A549 (cell line): Measurements from ENCODE around the gene SELENOW. TPM values are rescaled to one million over a fixed set of nuclear protein-coding genes. Genes with fewer than 3 reads are reported as not detected.

ENCODE experiments used
- ATAC-seq, 2 experiments: fragments of 200-7000 bp in 1 of 2; fragments of >200 bp in 1 of 2; cut with Nextera tagmentation in 1 of 2; cut with Tn5 transposase in 1 of 2; 3 replicates each; pipeline versions ENCODE4 v1.8.0 to v1.9.1; 2018 to 2020; ENCODE audit warnings: mild to moderate bottlenecking in 1 of 2, moderate library complexity in 1 of 2
- CTCF ChIA-PET: fragments of 300-600 bp; sonication (Branson Sonifier 250); formaldehyde crosslinking; extraction: SDS; loops from one replicate; lab custom pipeline; 2021; ENCODE audit warnings: antibody characterized with exemption, inconsistent platforms; lab: Yijun Ruan, JAX
- POLR2A ChIA-PET: fragments of 350-600 bp; formaldehyde crosslinking; extraction: SDS; loops from one replicate; lab custom pipeline; 2021; ENCODE audit warnings: antibody characterized with exemption, inconsistent platforms; lab: Yijun Ruan, JAX
- DNase-seq, 2 experiments: peaks; one replicate each; pipeline versions ENCODE4 v3.0.0 to v3.0.0-alpha.2; 2011 to 2016; ENCODE audit warnings: low read depth in 1 of 2, low spot score in 1 of 2
- FAIRE-seq: peaks from 2 replicates; lab custom pipeline; 2011; peaks lifted over from hg19 to GRCh38; lab: Jason Lieb, UNC
- H3K27ac ChIP-seq, 2 experiments: fragments of >200 bp; sonication (Bioruptor Twin); formaldehyde crosslinking; 3 replicates each; pipeline ENCODE4 v1.5.1; 2016 to 2017
- H3K4me1 ChIP-seq: fragments of >200 bp; sonication (Bioruptor Twin); formaldehyde crosslinking; 3 replicates; pipeline ENCODE4 v1.6.1; 2016
- H3K4me2 ChIP-seq: fragments of >200 bp; sonication (Bioruptor Twin); formaldehyde crosslinking; 3 replicates; pipeline ENCODE4 v1.6.1; 2016
- H3K4me3 ChIP-seq: fragments of >200 bp; sonication (Bioruptor Twin); formaldehyde crosslinking; 3 replicates; pipeline ENCODE4 v1.5.1; 2016
- H3K9me3 ChIP-seq: fragments of >200 bp; sonication (Bioruptor Twin); formaldehyde crosslinking; 3 replicates; pipeline ENCODE4 v1.6.1; 2016
- ATOH8 ChIP-seq: fragments of 250-450 bp; sonication (Bioruptor Pico); IDR thresholded peaks from 2 replicates; pipeline ENCODE4 v1.5.0; 2020; ENCODE audit warnings: low read depth, mild to moderate bottlenecking, moderate library complexity
- BCL3 ChIP-seq: fragments of >200 bp; sonication (Bioruptor Twin); formaldehyde crosslinking; IDR thresholded peaks from 3 replicates; pipeline ENCODE4 v1.6.1; 2016
- CBX8 ChIP-seq: fragments of 200-600 bp; sonication (generic); IDR thresholded peaks from 2 replicates; pipeline ENCODE4 v1.6.1; 2016
- CEBPB ChIP-seq, 2 experiments: fragments of >200 bp in 1 of 2; sonication (Bioruptor Twin) in 1 of 2; formaldehyde crosslinking in 1 of 2; IDR thresholded peaks; 2 replicates each; pipeline ENCODE4 v1.6.1; 2012 to 2016
- CHD2 ChIP-seq: fragments of 150-350 bp; IDR thresholded peaks from 2 replicates; pipeline ENCODE4 v1.6.1; 2014; ENCODE audit warnings: low read length; ENCODE audit not compliant: partially characterized antibody
- EHMT2 ChIP-seq: fragments of 200-600 bp; sonication (generic); IDR thresholded peaks from 2 replicates; pipeline ENCODE4 v1.6.1; 2016; ENCODE audit warnings: antibody characterized with exemption, low read depth, mild to moderate bottlenecking, moderate library complexity
- ESRRA ChIP-seq: fragments of 150-350 bp; IDR thresholded peaks from 2 replicates; pipeline ENCODE4 v1.6.1; 2014; ENCODE audit warnings: mild to moderate bottlenecking, low read length, borderline replicate concordance
- FOSB ChIP-seq: fragments of 250-450 bp; sonication (Bioruptor Pico); IDR thresholded peaks from 2 replicates; pipeline ENCODE4 v1.5.0; 2020; ENCODE audit warnings: mild to moderate bottlenecking, moderate library complexity
- HEYL ChIP-seq: fragments of 250-450 bp; sonication (Bioruptor Pico); IDR thresholded peaks from 2 replicates; pipeline ENCODE4 v1.8.0; 2021; ENCODE audit warnings: mild to moderate bottlenecking, moderate library complexity
- HMGXB4 ChIP-seq: fragments of 250-450 bp; sonication (Bioruptor Pico); IDR thresholded peaks from 2 replicates; pipeline ENCODE4 v1.5.0; 2021; ENCODE audit warnings: mild to moderate bottlenecking, moderate library complexity, borderline replicate concordance
- HOXB13 ChIP-seq: fragments of 250-450 bp; sonication (Bioruptor Pico); IDR thresholded peaks from 2 replicates; pipeline ENCODE4 v1.5.0; 2020; ENCODE audit warnings: low read depth, mild to moderate bottlenecking, moderate library complexity
- HOXB5 ChIP-seq: fragments of 250-450 bp; sonication (Bioruptor Pico); IDR thresholded peaks from 2 replicates; pipeline ENCODE4 v1.5.0; 2020; ENCODE audit warnings: mild to moderate bottlenecking, moderate library complexity
- JUN ChIP-seq, 2 experiments: fragments of >200 bp; sonication (Bioruptor Twin); formaldehyde crosslinking; IDR thresholded peaks; 2 replicates in 1 of 2; 3 replicates in 1 of 2; pipeline ENCODE4 v1.6.1; 2016 to 2017
- JUNB ChIP-seq: fragments of >200 bp; sonication (Bioruptor Twin); formaldehyde crosslinking; IDR thresholded peaks from 2 replicates; pipeline ENCODE4 v1.6.1; 2016
- KDM5A ChIP-seq: fragments of 200-600 bp; sonication (generic); IDR thresholded peaks from 2 replicates; pipeline ENCODE4 v1.6.1; 2016; ENCODE audit warnings: antibody characterized with exemption, mild to moderate bottlenecking
- MAFK ChIP-seq: fragments of 450-650 bp; IDR thresholded peaks from 2 replicates; pipeline ENCODE4 v1.6.1; 2014; ENCODE audit not compliant: partially characterized antibody
- MAZ ChIP-seq: fragments of 150-350 bp; IDR thresholded peaks from 2 replicates; pipeline ENCODE4 v1.6.1; 2014; ENCODE audit warnings: antibody characterized with exemption, low read depth, low read length, borderline replicate concordance
- PHF8 ChIP-seq: fragments of 200-600 bp; sonication (generic); IDR thresholded peaks from 2 replicates; pipeline ENCODE4 v1.6.1; 2016; ENCODE audit warnings: low read depth, mild to moderate bottlenecking, antibody characterized with exemption, moderate library complexity, borderline replicate concordance
- POLR2A ChIP-seq: IDR thresholded peaks from 2 replicates; pipeline ENCODE4 v1.6.1; 2012; ENCODE audit warnings: mild to moderate bottlenecking, low read length
- RARB ChIP-seq: fragments of 250-450 bp; sonication (Bioruptor Pico); IDR thresholded peaks from 2 replicates; pipeline ENCODE4 v1.8.0; 2021; ENCODE audit warnings: mild to moderate bottlenecking, moderate library complexity
- RCOR1 ChIP-seq: fragments of 150-350 bp; IDR thresholded peaks from 2 replicates; pipeline ENCODE4 v1.6.1; 2014; ENCODE audit warnings: antibody characterized with exemption, low read length, low read depth
- RFX5 ChIP-seq: fragments of 450-650 bp; IDR thresholded peaks from 2 replicates; pipeline ENCODE4 v1.7.1; 2014; ENCODE audit warnings: antibody characterized with exemption, mild to moderate bottlenecking, moderate library complexity
- SREBF2 ChIP-seq: fragments of 450-650 bp; IDR thresholded peaks from 2 replicates; pipeline ENCODE4 v1.6.1; 2014; ENCODE audit warnings: mild to moderate bottlenecking, moderate library complexity
- TFCP2L1 ChIP-seq: fragments of 250-450 bp; sonication (Bioruptor Pico); IDR thresholded peaks from 2 replicates; pipeline ENCODE4 v1.5.0; 2021; ENCODE audit warnings: mild to moderate bottlenecking
- ZNF302 ChIP-seq: fragments of 250-450 bp; sonication (Bioruptor Pico); IDR thresholded peaks from 2 replicates; pipeline ENCODE4 v1.9.0; 2021; ENCODE audit warnings: inconsistent platforms, mild to moderate bottlenecking, moderate library complexity
- ZSCAN20 ChIP-seq: fragments of 250-450 bp; sonication (Bioruptor Pico); IDR thresholded peaks from 2 replicates; pipeline ENCODE4 v1.8.0; 2022; ENCODE audit warnings: mild to moderate bottlenecking, moderate library complexity
- WGBS: methylation state at CpG from one replicate; pipeline ENCODE4 v1.1.6; 2017; ENCODE audit errors: missing lambda C conversion rate; 5-methylcytosine and 5-hydroxymethylcytosine counted together
- polyA plus RNA-seq, 4 experiments: library from polyadenylated mRNA; depleted of rRNA in 3 of 4; stranded (reverse); fragments of >200 nt; fragmentation: RNase III in 1 of 4; extraction: RNeasy Plus Mini Kit Qiagen cat#74134 plus additional on column Dnase treatment in 1 of 4; gene quantifications; 2 replicates in 3 of 4; 3 replicates in 1 of 4; pipeline ENCODE4 v1.2.3, GENCODE V29; 2011 to 2017
- TF ChIP-seq, protein P1 (sequence below): fragments of >200 bp; sonication (Bioruptor Twin); formaldehyde crosslinking; IDR thresholded peaks from 2 replicates; pipeline ENCODE4 v1.6.1; 2016
- TF ChIP-seq, protein P2 (sequence below): IDR thresholded peaks from 2 replicates; pipeline ENCODE4 v1.6.1; 2012
- TF ChIP-seq, protein P3 (sequence below): fragments of 450-650 bp; IDR thresholded peaks from 2 replicates; pipeline ENCODE4 v1.6.1; 2014; ENCODE audit warnings: antibody characterized with exemption

Gene SELENOW
- polyA plus RNA-seq, 2 of the 4 experiments (the other 2 are of a cell fraction) = 114 to 155 TPM

- TF ChIP-seq CBX8 = no peak
- TF ChIP-seq HOXB5 (CRISPR knock-in tag) = no peak
- TF ChIP-seq MAZ = no peak
- TF ChIP-seq, protein P1, sequence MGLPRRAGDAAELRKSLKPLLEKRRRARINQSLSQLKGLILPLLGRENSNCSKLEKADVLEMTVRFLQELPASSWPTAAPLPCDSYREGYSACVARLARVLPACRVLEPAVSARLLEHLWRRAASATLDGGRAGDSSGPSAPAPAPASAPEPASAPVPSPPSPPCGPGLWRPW = no peak
- no peak for TF ChIP-seq PHF8
- TF ChIP-seq EHMT2 = no peak
Observed at GRCh38 chr19:47819858-47820257, 41.4 kb downstream of the SELENOW start (continued).

DNA sequence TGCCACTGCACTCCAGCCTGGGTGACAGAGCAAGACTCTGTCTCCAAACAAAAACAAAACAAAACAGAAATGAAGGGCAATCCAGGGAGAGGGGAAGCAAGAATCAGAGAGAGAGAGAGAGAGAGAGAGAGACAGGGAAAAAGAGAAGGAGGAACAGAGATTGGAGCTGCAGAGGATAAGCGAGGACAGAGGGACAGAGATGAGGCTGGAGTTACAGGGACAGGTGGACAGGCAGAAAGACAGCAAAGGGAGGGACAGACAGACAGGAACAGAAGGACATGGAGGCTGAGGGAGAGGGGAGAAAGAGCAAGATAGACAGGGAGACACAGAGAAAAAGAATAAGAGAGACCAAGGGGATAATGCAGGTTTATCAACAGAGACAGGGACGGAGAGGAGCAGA, 41.9 kb downstream of the SELENOW start:
- 76% methylated on average over 2 of the region's 2 CpGs for WGBS
- Histone ChIP-seq H3K4me3 (no peak overlapping the region), H3K4me2 (no peak overlapping the region), H3K9me3 (no peaks in the 10 kb centered on the region), H3K4me1 (no peaks in the 10 kb centered on the region), H3K27ac (no peak overlapping the region)
- FAIRE-seq (no peak), DNase-seq (no peak)
- CTCF ChIA-PET = interaction anchor here (0.8 to 1.9 kb wide), 8 partner anchors 8 to 139 kb away, joined by 3 to 8 read pairs (median 4); no protein-coding TSS in a partner anchor
- TF ChIP-seq ESRRA = no peak
- no peak for TF ChIP-seq RCOR1
- no peak for TF ChIP-seq KDM5A
- TF ChIP-seq ATOH8 = no peak
- no peak for TF ChIP-seq HMGXB4 (CRISPR knock-in tag)
- TF ChIP-seq BCL3 = no peak
- TF ChIP-seq CHD2 = no peak
- no peak for TF ChIP-seq TFCP2L1 (CRISPR knock-in tag)
- no peak for TF ChIP-seq RFX5
- no peak for TF ChIP-seq MAZ
- no peak for TF ChIP-seq JUNB
- TF ChIP-seq ZSCAN20 = no peak
- no peak for TF ChIP-seq RARB (CRISPR knock-in tag)
- no peak for TF ChIP-seq MAFK
- TF ChIP-seq, all 56 proteins: peak for 0
- POLR2A ChIA-PET = no interaction called here
- ATAC-seq = no peak; a peak in 1 of 6 replicates

DNA sequence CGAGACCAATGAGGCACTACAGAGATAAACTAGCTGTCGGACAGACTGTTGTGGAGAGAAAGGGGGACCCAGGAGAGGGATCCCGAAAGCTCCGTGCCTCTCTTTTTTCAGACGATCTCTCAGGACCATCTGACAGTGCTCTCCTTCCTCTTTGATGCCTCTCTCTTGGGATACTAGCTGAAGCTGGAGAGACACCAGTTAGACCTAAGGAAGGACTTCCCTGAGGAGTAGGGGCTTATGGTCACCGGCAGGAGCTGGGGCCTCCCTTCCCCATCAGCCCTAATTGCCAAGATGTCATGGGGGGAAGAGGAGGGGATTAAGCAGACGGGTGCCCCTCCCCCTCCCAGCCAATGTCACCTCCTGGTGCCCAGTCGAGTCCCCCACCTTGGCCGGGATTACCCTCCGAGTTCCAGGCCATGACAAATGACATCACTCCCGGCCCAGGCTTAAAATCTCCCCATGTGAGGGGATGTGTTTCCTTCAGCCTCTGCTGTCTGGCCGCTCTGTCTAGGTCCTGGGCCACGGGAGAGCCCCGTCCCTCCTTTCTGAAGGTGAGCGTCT, 43.0 kb downstream of the SELENOW start, which contains the start of gene CRX:
CRX (plus strand) TSS at position 478 of the 561 bp plus-strand sequence. CDS start 12,507 bp downstream, outside the sequence.
- WGBS = 53% methylated on average over 14 of the region's 15 CpGs
- no peak within 1 kb of the TSS for H3K4me3 ChIP-seq
- TF ChIP-seq JUN (IDR thresholded peaks at IDR 0.05) (no peak), CEBPB (IDR thresholded peaks at IDR 0.05) (no peak), HOXB5 (CRISPR knock-in tag) (no peak), TFCP2L1 (CRISPR knock-in tag) (no peak), SREBF2 (no peak), HEYL (CRISPR knock-in tag) (no peak), HOXB13 (no peak), FOSB (no peak), RCOR1 (no peak), BCL3 (no peak), POLR2A (no peak), ZNF302 (CRISPR knock-in tag) (no peak), CHD2 (no peak), EHMT2 (no peak)
- TF ChIP-seq, protein P2, sequence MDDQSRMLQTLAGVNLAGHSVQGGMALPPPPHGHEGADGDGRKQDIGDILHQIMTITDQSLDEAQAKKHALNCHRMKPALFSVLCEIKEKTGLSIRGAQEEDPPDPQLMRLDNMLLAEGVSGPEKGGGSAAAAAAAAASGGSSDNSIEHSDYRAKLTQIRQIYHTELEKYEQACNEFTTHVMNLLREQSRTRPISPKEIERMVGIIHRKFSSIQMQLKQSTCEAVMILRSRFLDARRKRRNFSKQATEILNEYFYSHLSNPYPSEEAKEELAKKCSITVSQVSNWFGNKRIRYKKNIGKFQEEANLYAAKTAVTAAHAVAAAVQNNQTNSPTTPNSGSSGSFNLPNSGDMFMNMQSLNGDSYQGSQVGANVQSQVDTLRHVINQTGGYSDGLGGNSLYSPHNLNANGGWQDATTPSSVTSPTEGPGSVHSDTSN = no peak
- TF ChIP-seq, protein P3, sequence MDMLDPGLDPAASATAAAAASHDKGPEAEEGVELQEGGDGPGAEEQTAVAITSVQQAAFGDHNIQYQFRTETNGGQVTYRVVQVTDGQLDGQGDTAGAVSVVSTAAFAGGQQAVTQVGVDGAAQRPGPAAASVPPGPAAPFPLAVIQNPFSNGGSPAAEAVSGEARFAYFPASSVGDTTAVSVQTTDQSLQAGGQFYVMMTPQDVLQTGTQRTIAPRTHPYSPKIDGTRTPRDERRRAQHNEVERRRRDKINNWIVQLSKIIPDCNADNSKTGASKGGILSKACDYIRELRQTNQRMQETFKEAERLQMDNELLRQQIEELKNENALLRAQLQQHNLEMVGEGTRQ = no peak
- H3K27ac ChIP-seq = no peak within 1 kb of the TSS
- H3K9me3 ChIP-seq = peaks cover 2% of the 10 kb centered on the region; the same call in 1 of the 3 replicates
- POLR2A ChIA-PET = no interaction called here
- no peaks in the 10 kb centered on the region for H3K4me1 ChIP-seq
- no peak; a peak in 1 of 6 replicates for ATAC-seq
- no peak within 1 kb of the TSS for H3K4me2 ChIP-seq
- FAIRE-seq = no peak
- CTCF ChIA-PET = interaction anchor here (0.6 to 1.6 kb wide), 8 partner anchors 9 to 56 kb away, joined by 3 to 6 read pairs (median 3); no protein-coding TSS in a partner anchor
- DNase-seq = no peak
